Measurements from ENCODE around the gene NEK6. TPM values are rescaled to one million over a fixed set of nuclear protein-coding genes. Genes with fewer than 3 reads are reported as not detected.

Gene NEK6
- total and polyA plus RNA-seq, 10 of the 15 experiments (the other 5 are each of a cell fraction or from before 2014, with no cell fraction given): 31.3 to 161 (median 89.2) TPM

DNA sequence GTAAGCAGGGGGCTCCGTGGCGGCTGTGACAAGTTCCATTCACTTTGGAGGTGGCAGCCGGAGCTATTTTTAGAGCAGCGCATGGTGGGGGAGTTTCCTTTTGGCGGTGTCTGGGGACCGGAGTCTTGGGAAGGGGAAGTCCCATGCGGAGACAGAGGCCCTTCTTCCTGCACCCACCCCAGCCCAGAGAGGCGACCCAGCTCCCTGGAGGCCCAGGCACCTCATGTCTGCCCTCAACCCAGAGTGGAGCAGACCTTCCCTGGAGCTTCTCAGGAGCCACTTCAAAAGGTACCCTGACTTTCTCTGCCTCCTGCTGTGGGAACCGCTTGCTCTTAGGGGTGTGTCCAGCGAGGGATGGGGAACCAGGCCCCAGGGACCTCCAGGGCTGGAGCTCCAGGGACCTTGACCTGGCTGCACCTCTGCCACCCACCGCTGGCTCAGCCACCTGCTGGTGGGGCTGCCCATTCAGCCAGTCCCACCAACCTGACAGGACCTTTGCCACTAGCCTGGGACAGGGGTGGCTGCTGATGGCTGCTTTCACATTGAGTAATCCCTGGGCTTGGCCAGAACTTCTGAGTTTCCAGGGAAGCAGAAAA, 34.1 kb downstream of the NEK6 start (continued):
- TF ChIP-seq IRF3 (IDR thresholded peaks at IDR 0.05): no peak
- TF ChIP-seq HDGF (IDR thresholded peaks at IDR 0.05): peak; percentile 91; the same call in 1 of the 2 replicates
- no peak for TF ChIP-seq SIX5 (IDR thresholded peaks at IDR 0.05; ENCODE audit: low read depth, low read length, severe bottlenecking)
- peak; percentile 97 for TF ChIP-seq IKZF1 (conservative IDR thresholded peaks at IDR 0.05)
- TF ChIP-seq BACH1 (IDR thresholded peaks at IDR 0.05; ENCODE audit: borderline replicate concordance): peak; percentile 27; the same call in 1 of the 2 replicates
- no peak for TF ChIP-seq CBX5 (IDR thresholded peaks at IDR 0.05; ENCODE audit: low read depth)
- no peak for TF ChIP-seq NFXL1 (IDR thresholded peaks at IDR 0.05; ENCODE audit: borderline replicate concordance)
- TF ChIP-seq CEBPZ (IDR thresholded peaks at IDR 0.05; ENCODE audit: low read depth, low read length): no peak
- TF ChIP-seq ATF7 (IDR thresholded peaks at IDR 0.05; ENCODE audit: low read depth): no peak
- TF ChIP-seq ZBED1 (IDR thresholded peaks at IDR 0.05; ENCODE audit: borderline replicate concordance): no peak
- peak; percentile 89 to 91 for TF ChIP-seq IKZF2 (IDR thresholded peaks at IDR 0.05)
- TF ChIP-seq MEF2B (IDR thresholded peaks at IDR 0.05; ENCODE audit: partially characterized antibody, poor library complexity, severe bottlenecking): peak; percentile 99
- TF ChIP-seq PAX8 (IDR thresholded peaks at IDR 0.05): no peak
- peak; percentile 64; the same call in 1 of the 2 replicates for TF ChIP-seq IRF4 (IDR thresholded peaks at IDR 0.05; ENCODE audit: low read depth, low read length)
- TF ChIP-seq EP300 (IDR thresholded peaks at IDR 0.05; ENCODE audit: borderline replicate concordance in 1 of 2, control insufficient read depth in 1 of 2, low read depth in 2 of 2, low read length in 2 of 2): peak; percentile 45 to 68; a peak in 3 of 4 replicates
- TF ChIP-seq RCOR1 (conservative IDR thresholded peaks at IDR 0.05; ENCODE audit: low read depth, low read length): no peak
- TF ChIP-seq ZNF24 (IDR thresholded peaks at IDR 0.05): peak; percentile 18
- peak; percentile 22; the same call in 1 of the 2 replicates for TF ChIP-seq MLLT1 (IDR thresholded peaks at IDR 0.05)
- no peak for TF ChIP-seq RBBP5 (conservative IDR thresholded peaks at IDR 0.05)
- peak; percentile 75; the same call in 1 of the 2 replicates for TF ChIP-seq ZNF687 (IDR thresholded peaks at IDR 0.05)
- TF ChIP-seq ZNF384 (IDR thresholded peaks at IDR 0.05; ENCODE audit: borderline replicate concordance, low read depth, low read length): no peak

Data from GM12878 (cell line).